C4-2B (cell line): ENCODE results near the gene CFAP107.

ENCODE experiments used
- H3K27ac ChIP-seq: fragments of 450-650 bp; 2 replicates; pipeline ENCODE4 v1.5.1; 2017
- CTCF ChIP-seq: fragments of 450-650 bp; conservative IDR thresholded peaks from 2 replicates; pipeline ENCODE4 v1.5.1; 2017; ENCODE audit warnings: mild to moderate bottlenecking
- ZFX ChIP-seq: fragments of 450-650 bp; IDR thresholded peaks from 2 replicates; pipeline ENCODE4 v1.6.1; 2017

CFAP107 gene

GRCh38 chr1:12741946-12742345 is 4.1 kb upstream of the CFAP107 start:
- no peak overlapping the region for H3K27ac ChIP-seq
- no peak for TF ChIP-seq CTCF
- TF ChIP-seq ZFX = no peak

- TF ChIP-seq ZFX = no peak
- no peak for TF ChIP-seq CTCF
- no peak overlapping the region for H3K27ac ChIP-seq
These were observed 641 bp upstream of the CFAP107 start for GRCh38 chr1:12745126-12745991.

- TF ChIP-seq ZFX (no peak), CTCF (no peak)
- no peak overlapping the region for H3K27ac ChIP-seq
These were observed 2.9 kb downstream of the CFAP107 start for GRCh38 chr1:12748778-12749355.

- TF ChIP-seq ZFX (no peak), CTCF (no peak)
- H3K27ac ChIP-seq = no peak overlapping the region
These were observed 8.7 kb downstream of the CFAP107 start for GRCh38 chr1:12754738-12755137.

GRCh38 chr1:12756273-12756672 is 10.3 kb downstream of the CFAP107 start:
- TF ChIP-seq ZFX (no peak), CTCF (no peak)
- no peak overlapping the region for H3K27ac ChIP-seq

GRCh38 chr1:12756768-12757413 is 10.9 kb downstream of the CFAP107 start:
- TF ChIP-seq ZFX (no peak), CTCF (no peak)
- H3K27ac ChIP-seq = no peak overlapping the region

GRCh38 chr1:12757836-12758235 is 11.8 kb downstream of the CFAP107 start:
- H3K27ac ChIP-seq = no peak overlapping the region

More at GRCh38 chr1:12757836-12758235, 11.8 kb downstream of the CFAP107 start:
- TF ChIP-seq CTCF (no peak), ZFX (no peak)
